HepG2 (cell line): ENCODE results near the gene PMM2. TPM values are rescaled to one million over a fixed set of nuclear protein-coding genes. Genes with fewer than 3 reads are reported as not detected.

Experiments used
- BHLHE40 ChIP-seq: IDR thresholded peaks from 2 replicates; pipeline ENCODE4 v1.6.1; 2011; ENCODE audit warnings: low read length, improper control_type of control experiment
- GATA4 ChIP-seq: sonication (generic); IDR thresholded peaks from 2 replicates; pipeline ENCODE4 v1.6.1; 2016; ENCODE audit warnings: antibody characterized with exemption, low read depth, borderline replicate concordance
- PHF8 ChIP-seq: sonication (generic); formaldehyde crosslinking; IDR thresholded peaks from 2 replicates; pipeline ENCODE4 v1.5.0; 2020; ENCODE audit warnings: missing genetic modification reagents
- PRPF4 ChIP-seq: fragments of 200-400 bp; formaldehyde crosslinking; IDR thresholded peaks from 2 replicates; pipeline ENCODE4 v1.6.1; 2016; ENCODE audit warnings: low read length, low read depth; ENCODE audit not compliant: poor library complexity, severe bottlenecking
- THYN1 ChIP-seq: sonication (generic); formaldehyde crosslinking; IDR thresholded peaks from 2 replicates; pipeline ENCODE4 v1.8.1; 2023; ENCODE audit warnings: low read depth, mild to moderate bottlenecking, moderate library complexity, missing genetic modification reagents, borderline replicate concordance
- ZFYVE20 ChIP-seq: sonication (generic); formaldehyde crosslinking; IDR thresholded peaks from 2 replicates; pipeline ENCODE4 v1.8.0; 2023; ENCODE audit warnings: low read depth, mild to moderate bottlenecking, moderate library complexity, missing genetic modification reagents, borderline replicate concordance
- ZNF768 ChIP-seq: sonication (generic); formaldehyde crosslinking; IDR thresholded peaks from 2 replicates; pipeline ENCODE4 v1.4.0; 2020; ENCODE audit warnings: missing genetic modification reagents
- polyA plus RNA-seq, 8 experiments: library from polyadenylated mRNA; depleted of rRNA in 3 of 8; stranded (reverse) in 7 of 8; unstranded in 1 of 8; fragments of >200 nt; fragmentation: Illumina TruSeq in 4 of 8; extraction: Trizol in 4 of 8; gene quantifications; 2 replicates each; pipeline versions ENCODE4 v1.2.1 to v1.2.3, GENCODE V29; 2011 to 2016; ENCODE audit warnings: low read depth in 4 of 8, missing spikeins in 1 of 8, mixed read lengths in 1 of 8; ENCODE audit not compliant: insufficient read depth in 1 of 8
- total RNA-seq, 5 experiments: library from RNA; depleted of rRNA; stranded (reverse); fragments of >200 nt; fragmentation: Illumina TruSeq; extraction: Trizol; gene quantifications; 2 replicates each; pipeline ENCODE4 v1.2.3, GENCODE V29; 2016; ENCODE audit warnings: low read depth in 1 of 5
- TF ChIP-seq, protein P1 (sequence below): sonication (generic); formaldehyde crosslinking; IDR thresholded peaks from 2 replicates; pipeline ENCODE4 v1.8.1; 2022; ENCODE audit warnings: low read depth, mild to moderate bottlenecking, missing genetic modification reagents
- TF ChIP-seq, protein P2 (sequence below): sonication (generic); formaldehyde crosslinking; IDR thresholded peaks from 2 replicates; pipeline ENCODE4 v1.9.0; 2021; ENCODE audit warnings: missing genetic modification reagents, borderline replicate concordance
- TF ChIP-seq, protein P3 (sequence below): sonication (generic); formaldehyde crosslinking; IDR thresholded peaks from 2 replicates; pipeline ENCODE4 v1.4.0; 2020; ENCODE audit warnings: missing genetic modification reagents
- TF ChIP-seq, protein P4 (sequence below): sonication (generic); formaldehyde crosslinking; IDR thresholded peaks from 2 replicates; pipeline ENCODE4 v1.5.0; 2020; ENCODE audit warnings: mild to moderate bottlenecking, missing genetic modification reagents, borderline replicate concordance
- TF ChIP-seq, protein P5 (sequence below): sonication (generic); formaldehyde crosslinking; IDR thresholded peaks from 2 replicates; pipeline ENCODE4 v1.4.0; 2020; ENCODE audit warnings: missing genetic modification reagents, borderline replicate concordance
- TF ChIP-seq, protein P6 (sequence below): sonication (generic); formaldehyde crosslinking; IDR thresholded peaks from 2 replicates; pipeline ENCODE4 v1.9.0; 2021; ENCODE audit warnings: missing genetic modification reagents, borderline replicate concordance

The PMM2 gene
- total and polyA plus RNA-seq, 2 of the 13 experiments (the other 11 are each of a cell fraction or from before 2014, with no cell fraction given): 52.2 to 93.7 TPM

DNA sequence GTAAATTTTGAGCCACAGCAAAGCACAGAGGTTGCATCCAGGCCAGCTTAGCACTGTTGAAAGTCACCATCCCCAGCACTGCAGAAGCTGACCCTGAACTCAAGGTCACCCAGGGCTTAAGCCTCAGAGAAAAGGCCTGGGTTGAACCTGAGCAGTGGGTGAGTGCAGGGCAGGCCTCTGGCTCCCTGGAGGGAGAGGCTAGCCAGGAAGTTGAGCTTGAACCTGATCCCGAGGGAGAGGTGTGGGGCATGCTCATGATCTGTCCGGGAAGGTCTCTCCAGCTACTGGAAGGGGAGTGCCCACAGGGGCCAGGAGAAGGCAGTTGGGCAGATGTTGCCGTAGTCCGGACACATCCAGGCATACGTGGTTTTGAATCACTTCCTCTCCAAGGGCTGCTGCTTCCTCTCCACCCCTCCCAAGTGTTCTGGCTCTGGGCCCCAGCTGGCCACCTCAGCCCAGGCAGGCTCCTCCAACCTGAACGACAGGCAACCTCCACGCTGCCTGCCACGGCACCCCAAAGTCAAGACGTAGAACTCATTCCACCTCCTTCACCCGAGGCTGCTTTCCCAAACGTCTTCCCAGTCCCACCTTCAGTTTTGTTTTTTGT lies 52.7 kb downstream of the PMM2 start (continued):
- peak; percentile 48; the same call in 1 of the 2 replicates for TF ChIP-seq PHF8 (CRISPR knock-in tag)
- no peak for TF ChIP-seq PRPF4
- no peak for TF ChIP-seq ZFYVE20 (CRISPR knock-in tag)
- TF ChIP-seq, protein P1, sequence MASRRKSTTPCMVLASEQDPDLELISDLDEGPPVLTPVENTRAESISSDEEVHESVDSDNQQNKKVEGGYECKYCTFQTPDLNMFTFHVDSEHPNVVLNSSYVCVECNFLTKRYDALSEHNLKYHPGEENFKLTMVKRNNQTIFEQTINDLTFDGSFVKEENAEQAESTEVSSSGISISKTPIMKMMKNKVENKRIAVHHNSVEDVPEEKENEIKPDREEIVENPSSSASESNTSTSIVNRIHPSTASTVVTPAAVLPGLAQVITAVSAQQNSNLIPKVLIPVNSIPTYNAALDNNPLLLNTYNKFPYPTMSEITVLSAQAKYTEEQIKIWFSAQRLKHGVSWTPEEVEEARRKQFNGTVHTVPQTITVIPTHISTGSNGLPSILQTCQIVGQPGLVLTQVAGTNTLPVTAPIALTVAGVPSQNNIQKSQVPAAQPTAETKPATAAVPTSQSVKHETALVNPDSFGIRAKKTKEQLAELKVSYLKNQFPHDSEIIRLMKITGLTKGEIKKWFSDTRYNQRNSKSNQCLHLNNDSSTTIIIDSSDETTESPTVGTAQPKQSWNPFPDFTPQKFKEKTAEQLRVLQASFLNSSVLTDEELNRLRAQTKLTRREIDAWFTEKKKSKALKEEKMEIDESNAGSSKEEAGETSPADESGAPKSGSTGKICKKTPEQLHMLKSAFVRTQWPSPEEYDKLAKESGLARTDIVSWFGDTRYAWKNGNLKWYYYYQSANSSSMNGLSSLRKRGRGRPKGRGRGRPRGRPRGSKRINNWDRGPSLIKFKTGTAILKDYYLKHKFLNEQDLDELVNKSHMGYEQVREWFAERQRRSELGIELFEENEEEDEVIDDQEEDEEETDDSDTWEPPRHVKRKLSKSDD (CRISPR knock-in tag): 0 out of 2 replicates have a peak, but pooled peaks have one; percentile 22
- peak; percentile 94; the same call in 1 of the 2 replicates for TF ChIP-seq THYN1 (CRISPR knock-in tag)
- TF ChIP-seq, protein P2, sequence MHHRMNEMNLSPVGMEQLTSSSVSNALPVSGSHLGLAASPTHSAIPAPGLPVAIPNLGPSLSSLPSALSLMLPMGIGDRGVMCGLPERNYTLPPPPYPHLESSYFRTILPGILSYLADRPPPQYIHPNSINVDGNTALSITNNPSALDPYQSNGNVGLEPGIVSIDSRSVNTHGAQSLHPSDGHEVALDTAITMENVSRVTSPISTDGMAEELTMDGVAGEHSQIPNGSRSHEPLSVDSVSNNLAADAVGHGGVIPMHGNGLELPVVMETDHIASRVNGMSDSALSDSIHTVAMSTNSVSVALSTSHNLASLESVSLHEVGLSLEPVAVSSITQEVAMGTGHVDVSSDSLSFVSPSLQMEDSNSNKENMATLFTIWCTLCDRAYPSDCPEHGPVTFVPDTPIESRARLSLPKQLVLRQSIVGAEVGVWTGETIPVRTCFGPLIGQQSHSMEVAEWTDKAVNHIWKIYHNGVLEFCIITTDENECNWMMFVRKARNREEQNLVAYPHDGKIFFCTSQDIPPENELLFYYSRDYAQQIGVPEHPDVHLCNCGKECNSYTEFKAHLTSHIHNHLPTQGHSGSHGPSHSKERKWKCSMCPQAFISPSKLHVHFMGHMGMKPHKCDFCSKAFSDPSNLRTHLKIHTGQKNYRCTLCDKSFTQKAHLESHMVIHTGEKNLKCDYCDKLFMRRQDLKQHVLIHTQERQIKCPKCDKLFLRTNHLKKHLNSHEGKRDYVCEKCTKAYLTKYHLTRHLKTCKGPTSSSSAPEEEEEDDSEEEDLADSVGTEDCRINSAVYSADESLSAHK: 0 out of 2 replicates have a peak, but pooled peaks have one; percentile 43
- TF ChIP-seq ZNF768 (CRISPR knock-in tag): peak; percentile 45
- TF ChIP-seq, protein P3, sequence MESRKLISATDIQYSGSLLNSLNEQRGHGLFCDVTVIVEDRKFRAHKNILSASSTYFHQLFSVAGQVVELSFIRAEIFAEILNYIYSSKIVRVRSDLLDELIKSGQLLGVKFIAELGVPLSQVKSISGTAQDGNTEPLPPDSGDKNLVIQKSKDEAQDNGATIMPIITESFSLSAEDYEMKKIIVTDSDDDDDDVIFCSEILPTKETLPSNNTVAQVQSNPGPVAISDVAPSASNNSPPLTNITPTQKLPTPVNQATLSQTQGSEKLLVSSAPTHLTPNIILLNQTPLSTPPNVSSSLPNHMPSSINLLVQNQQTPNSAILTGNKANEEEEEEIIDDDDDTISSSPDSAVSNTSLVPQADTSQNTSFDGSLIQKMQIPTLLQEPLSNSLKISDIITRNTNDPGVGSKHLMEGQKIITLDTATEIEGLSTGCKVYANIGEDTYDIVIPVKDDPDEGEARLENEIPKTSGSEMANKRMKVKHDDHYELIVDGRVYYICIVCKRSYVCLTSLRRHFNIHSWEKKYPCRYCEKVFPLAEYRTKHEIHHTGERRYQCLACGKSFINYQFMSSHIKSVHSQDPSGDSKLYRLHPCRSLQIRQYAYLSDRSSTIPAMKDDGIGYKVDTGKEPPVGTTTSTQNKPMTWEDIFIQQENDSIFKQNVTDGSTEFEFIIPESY (CRISPR knock-in tag): peak; percentile 48
- TF ChIP-seq BHLHE40: 0 out of 2 replicates have a peak, but pooled peaks have one; percentile 14
- TF ChIP-seq, protein P4, sequence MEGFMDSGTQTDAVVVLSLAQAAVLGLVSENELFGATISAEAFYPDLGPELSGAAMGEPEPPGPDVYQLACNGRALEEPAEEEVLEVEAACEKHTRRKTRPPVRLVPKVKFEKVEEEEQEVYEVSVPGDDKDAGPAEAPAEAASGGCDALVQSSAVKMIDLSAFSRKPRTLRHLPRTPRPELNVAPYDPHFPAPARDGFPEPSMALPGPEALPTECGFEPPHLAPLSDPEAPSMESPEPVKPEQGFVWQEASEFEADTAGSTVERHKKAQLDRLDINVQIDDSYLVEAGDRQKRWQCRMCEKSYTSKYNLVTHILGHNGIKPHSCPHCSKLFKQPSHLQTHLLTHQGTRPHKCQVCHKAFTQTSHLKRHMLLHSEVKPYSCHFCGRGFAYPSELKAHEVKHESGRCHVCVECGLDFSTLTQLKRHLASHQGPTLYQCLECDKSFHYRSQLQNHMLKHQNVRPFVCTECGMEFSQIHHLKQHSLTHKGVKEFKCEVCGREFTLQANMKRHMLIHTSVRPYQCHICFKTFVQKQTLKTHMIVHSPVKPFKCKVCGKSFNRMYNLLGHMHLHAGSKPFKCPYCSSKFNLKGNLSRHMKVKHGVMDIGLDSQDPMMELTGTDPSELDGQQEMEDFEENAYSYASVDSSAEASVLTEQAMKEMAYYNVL (CRISPR knock-in tag): peak; percentile 23; the same call in 1 of the 2 replicates
- TF ChIP-seq, protein P5, sequence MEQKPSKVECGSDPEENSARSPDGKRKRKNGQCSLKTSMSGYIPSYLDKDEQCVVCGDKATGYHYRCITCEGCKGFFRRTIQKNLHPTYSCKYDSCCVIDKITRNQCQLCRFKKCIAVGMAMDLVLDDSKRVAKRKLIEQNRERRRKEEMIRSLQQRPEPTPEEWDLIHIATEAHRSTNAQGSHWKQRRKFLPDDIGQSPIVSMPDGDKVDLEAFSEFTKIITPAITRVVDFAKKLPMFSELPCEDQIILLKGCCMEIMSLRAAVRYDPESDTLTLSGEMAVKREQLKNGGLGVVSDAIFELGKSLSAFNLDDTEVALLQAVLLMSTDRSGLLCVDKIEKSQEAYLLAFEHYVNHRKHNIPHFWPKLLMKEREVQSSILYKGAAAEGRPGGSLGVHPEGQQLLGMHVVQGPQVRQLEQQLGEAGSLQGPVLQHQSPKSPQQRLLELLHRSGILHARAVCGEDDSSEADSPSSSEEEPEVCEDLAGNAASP (CRISPR knock-in tag): peak; percentile 100
- TF ChIP-seq GATA4: no peak
- TF ChIP-seq, protein P6, sequence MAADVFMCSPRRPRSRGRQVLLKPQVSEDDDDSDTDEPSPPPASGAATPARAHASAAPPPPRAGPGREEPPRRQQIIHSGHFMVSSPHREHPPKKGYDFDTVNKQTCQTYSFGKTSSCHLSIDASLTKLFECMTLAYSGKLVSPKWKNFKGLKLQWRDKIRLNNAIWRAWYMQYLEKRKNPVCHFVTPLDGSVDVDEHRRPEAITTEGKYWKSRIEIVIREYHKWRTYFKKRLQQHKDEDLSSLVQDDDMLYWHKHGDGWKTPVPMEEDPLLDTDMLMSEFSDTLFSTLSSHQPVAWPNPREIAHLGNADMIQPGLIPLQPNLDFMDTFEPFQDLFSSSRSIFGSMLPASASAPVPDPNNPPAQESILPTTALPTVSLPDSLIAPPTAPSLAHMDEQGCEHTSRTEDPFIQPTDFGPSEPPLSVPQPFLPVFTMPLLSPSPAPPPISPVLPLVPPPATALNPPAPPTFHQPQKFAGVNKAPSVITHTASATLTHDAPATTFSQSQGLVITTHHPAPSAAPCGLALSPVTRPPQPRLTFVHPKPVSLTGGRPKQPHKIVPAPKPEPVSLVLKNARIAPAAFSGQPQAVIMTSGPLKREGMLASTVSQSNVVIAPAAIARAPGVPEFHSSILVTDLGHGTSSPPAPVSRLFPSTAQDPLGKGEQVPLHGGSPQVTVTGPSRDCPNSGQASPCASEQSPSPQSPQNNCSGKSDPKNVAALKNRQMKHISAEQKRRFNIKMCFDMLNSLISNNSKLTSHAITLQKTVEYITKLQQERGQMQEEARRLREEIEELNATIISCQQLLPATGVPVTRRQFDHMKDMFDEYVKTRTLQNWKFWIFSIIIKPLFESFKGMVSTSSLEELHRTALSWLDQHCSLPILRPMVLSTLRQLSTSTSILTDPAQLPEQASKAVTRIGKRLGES (CRISPR knock-in tag): 0 out of 2 replicates have a peak, but pooled peaks have one; percentile 40
